Hindlimb muscle (tissue), 1 donor: Measurements from ENCODE around the gene CBLL2. TPM values are rescaled to one million over a fixed set of nuclear protein-coding genes. Genes with fewer than 3 reads are reported as not detected.

Experiments used
- polyA plus RNA-seq: library from polyadenylated mRNA; unstranded; fragments of 120-200 nt; gene quantifications from one replicate; pipeline ENCODE4 v1.2.1, GENCODE V29; 2013; ENCODE audit not compliant: insufficient read length

The CBLL2 gene
- polyA plus RNA-seq, 1 donor: not detected

Other genes starting within 250 kb of the CBLL2 start
- 1.3 TPM for gene PHEX, start 240.6 kb upstream of the CBLL2 start, polyA plus RNA-seq